ENCODE data around the gene FAM114A2.
"Not testable (repeated sequence)": the region's sequence is repeated elsewhere in the genome, so short reads cannot be mapped to it uniquely, and the experiment has no call there.

The FAM114A2 gene

DNA sequence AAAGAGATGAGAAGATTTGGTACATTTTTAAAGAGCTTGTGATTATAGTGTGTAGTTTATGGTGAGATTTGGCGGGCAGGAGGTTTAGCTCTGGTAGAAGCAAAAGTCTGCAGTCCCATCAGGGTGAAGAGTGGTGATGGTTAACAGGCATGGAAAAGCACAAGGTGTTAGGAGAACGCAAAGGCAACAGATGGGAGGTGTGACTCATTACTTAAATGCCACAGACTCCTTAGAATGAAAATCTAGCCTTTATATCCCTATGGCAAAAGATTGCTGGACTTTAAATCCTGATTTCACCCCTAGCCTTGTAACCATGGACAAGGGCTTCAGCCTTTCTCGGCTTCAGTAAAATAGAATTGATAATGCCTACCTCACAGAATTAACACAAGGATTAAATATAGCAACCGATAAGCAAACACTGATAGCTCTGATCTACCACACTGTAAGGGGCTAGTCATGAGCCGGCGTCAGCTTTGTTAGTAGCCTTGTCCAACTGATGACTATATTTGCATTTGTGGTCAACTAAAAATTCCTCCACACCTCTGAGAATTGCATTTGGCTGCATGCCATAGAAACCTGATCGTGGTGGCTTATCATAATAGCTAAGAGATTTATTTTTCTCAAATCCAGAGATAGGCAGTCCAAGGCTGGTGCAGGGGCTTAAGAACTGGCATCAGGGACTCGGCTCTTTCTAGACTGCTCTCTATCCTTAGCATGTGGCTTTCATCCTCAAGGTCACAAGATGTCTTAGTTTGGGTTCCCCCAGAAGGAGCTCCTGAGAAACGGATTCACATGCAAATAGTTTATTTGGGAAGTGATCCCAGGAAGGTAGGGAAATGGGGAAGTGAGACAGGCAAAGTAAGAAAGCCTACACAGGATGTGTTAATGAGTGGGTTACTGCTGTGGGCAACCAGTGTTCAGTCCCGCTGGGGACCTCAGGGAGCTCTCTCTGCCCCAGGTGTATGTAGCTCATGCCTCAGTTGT, 19.6 kb upstream of the FAM114A2 start:
- no peak for DNase-seq
- intact Hi-C loops (cut with DNase I), result no loop called here

DNA sequence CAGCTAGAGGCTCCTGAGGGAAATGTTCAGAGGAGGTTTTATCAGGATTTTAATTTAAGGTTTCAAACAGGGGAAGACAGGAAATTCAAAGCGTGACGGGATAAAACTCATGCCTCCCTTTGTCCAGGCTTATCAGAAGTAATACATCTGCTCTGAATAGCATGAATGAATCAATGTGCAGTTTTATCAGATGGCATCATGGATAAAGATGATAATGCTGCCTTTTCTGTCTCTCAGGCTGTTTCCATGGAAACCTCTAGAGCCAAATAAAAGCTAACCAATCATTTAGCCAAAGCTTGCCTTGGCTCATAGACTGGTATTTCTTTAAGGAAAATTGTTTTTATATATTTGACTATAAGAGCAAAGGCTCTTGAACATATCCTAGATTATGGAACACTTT, 16.5 kb upstream of the FAM114A2 start:
- no peak for DNase-seq
- intact Hi-C loops (cut with DNase I), result no loop called here

DNA sequence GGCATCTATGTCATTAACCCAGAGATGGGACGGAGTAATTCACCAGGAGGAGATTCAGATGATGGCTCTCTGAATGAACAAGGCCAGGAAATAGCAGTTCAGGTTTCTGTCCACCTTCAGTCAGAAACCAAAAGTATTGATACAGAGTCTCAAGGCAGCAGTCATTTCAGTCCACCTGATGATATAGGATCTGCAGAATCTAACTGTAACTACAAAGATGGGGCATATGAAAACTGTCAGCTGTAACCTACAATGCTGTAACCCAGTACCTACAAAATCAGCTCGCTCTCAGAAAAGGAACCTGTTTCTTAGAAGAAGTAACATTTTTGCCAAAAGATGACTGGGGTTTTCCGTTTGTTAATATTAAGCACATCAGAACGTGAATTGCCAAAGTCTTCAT, 14.8 kb upstream of the FAM114A2 start:
- DNase-seq, result no peak
- intact Hi-C loops (cut with DNase I), result no loop called here

DNA sequence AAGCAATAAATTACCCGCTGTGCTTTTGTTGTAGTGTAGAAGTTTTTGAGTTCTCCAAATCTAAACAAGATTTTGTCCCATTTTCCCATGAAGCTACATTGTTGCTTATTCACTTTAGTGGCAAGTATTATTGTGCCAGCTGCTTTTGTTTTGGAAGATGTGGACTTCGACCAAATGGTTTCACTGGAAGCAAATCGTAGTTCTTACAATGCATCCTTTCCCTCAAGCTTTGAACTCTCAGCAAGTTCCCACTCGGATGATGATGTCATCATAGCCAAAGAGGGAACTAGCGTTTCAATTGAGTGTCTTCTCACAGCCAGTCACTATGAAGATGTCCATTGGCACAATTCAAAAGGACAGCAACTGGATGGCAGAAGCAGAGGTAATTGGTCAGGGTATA, 10.9 kb upstream of the FAM114A2 start:
- intact Hi-C loops (cut with DNase I), result no loop called here
- DNase-seq, result peak in 9 of 42 donors; percentile 8 to 58 (median 22)

DNA sequence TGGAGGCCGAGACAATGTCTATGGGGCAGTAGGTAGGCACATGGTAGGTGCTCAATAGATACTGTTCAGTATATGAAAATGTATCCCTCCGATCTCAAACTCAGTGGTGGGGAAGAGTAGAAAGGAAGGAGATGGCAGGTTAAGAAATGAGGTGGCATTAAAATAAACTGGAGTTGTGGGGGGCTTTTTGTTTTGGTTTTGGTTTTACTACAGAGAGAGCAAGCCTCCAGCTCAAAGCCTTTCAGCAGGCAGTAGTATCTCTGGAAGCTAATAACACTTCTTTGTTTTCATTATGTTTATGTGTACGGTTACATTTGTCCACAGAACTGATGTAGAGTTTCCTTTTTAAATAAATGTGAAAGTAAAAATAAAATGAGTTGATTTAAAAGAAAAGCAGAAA, 8.6 kb upstream of the FAM114A2 start:
- intact Hi-C loops (cut with DNase I), result no loop called here
- DNase-seq, result no peak

DNA sequence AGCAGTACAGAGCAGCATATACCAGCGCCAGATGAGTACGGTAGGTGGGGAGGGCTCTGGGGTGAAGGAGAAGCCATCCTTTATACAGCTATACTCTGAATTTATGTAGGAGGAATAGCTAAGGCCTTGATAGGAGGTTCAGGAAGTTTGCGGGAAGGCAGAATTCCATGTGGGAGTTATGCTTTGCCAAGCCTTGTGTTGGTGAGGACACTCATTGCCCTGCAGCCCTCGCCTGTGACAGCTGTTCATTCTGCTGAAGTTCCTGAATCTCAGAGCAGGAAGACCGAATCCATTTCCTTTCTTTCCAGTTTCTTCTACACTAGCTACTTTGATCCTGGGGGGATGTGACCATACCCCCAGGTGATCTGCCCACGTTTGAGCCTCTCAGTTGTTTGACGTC, 7.8 kb upstream of the FAM114A2 start:
- DNase-seq, result peak in 8 of 42 donors; percentile 9 to 47 (median 20)

DNA sequence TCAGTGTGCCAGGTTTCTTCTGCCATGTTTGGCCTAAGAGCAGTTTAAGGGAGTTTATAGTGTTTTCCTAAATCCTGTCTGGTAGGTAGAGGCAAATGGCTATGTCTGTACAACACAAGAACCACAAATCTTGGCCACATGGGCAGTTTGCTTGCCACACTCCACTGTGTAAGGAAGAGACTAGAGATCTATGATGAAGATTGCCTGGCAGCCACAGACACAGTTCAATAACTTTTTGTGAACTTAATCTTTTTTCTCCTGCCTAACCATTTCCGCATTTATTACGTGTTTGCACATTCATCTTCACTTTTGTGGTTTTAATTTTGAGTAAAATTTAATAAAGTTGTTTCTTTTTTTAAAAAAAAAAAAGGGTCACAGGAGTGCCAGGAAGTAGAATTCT, 5.9 kb upstream of the FAM114A2 start:
- intact Hi-C loops (cut with DNase I), result no loop called here
- DNase-seq, result no peak

More for the DNA sequence above, 7.8 kb upstream of the FAM114A2 start:
- intact Hi-C loops (cut with DNase I), result no loop called here

DNA sequence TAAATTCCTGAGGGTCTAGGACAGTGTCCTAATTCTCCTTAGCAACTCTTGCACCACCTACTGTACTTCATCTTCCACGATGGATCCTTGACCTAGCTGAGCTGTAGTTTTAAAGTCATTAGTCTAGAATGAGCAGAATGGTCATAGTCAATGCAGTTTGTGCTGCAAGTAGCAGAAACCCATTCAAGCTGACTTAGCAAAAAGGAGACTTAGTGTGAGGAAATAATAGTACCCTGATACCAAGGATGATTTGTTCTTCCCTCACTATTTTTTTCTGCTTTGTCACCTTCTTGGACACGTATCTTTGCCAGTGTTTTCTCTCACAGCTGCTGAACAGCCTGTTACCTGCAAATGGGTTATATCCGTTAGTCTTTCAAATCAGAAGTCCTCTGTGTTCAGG, 5.4 kb upstream of the FAM114A2 start:
- intact Hi-C loops (cut with DNase I), result no loop called here

DNA sequence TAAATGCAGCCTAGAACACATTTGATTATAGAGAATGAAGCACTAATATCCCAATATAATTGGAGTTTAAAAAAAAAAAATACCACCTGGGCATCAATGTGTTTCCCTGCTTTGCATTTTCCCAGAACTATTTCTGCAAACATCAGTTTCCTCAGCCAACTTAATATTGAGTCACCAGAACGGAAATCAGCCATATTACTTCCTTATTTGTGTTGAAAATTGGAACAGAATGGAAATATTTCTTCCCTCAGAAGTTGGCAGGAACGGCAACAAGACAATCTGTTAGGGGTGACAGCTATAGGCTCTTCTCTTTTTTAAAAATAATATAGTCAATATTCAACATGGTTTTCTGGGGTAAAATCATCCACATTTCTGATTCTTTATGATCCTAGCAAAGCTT, 4.1 kb upstream of the FAM114A2 start:
- DNase-seq, result no peak
- intact Hi-C loops (cut with DNase I), result no loop called here

More for the DNA sequence above, 5.4 kb upstream of the FAM114A2 start:
- no peak for DNase-seq

DNA sequence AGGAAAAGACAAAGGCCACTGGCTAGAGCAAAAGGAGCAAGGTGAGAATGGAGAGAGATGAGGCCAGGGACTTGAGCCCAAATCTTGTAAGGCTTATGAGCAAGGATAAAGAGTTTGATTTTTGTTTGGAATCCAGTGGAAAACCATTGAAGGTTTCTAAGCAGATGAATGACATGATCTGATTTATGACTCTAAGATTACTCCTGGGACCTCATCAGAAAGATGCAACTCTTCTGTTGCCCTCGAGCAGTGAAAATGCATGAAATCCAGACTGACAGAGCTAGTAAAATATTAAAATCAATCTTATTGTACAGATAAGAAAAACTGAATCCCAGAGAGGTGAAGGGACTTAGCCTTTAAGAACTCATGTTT, 734 bp upstream of the FAM114A2 start:
- intact Hi-C loops (cut with DNase I), result no loop called here
- DNase-seq, result no peak

DNA sequence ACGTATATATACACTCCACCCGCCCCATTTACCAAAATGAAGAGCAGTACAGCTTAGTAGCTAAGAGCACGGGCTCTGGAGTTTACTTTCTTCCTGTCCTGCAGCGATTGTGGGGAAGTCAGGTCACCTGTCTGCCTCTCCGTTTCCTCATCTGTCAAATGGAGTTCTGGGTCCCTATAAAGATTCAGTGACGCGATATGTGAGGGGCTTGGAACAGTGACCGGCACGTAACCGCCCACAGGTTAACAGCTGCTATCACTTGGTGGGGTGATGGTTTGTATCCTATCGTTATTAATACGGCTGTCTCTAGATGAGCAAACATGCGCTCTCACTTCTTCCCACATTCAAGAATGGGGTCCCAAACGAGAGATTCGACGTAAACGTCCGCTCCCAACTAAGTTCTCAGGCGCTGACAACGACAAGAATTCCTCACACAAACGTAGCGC, 426 bp downstream of the FAM114A2 start:
- peak in 10 of 42 donors; percentile 2 to 47 (median 18) for DNase-seq
- intact Hi-C loops (cut with DNase I), result no loop called here

DNA sequence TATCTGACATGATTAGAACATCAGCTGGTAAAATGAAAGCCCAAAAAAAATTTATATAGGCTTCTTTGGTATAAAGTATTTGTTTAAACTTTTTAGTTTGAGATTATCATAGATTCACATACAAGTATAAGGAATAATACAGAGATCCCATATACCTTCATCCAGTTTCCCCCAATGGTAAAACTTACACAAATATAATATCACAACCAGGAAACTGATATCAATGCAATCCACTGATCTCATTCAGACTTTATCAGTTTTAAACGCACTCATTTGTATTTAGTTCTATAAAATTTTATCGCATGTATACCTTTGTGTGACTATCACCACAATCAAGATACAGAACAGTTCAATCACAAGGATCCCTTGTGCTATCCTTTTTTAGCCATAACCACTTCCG, 3.8 kb downstream of the FAM114A2 start:
- intact Hi-C loops (cut with DNase I), result no loop called here
- no peak for DNase-seq

DNA sequence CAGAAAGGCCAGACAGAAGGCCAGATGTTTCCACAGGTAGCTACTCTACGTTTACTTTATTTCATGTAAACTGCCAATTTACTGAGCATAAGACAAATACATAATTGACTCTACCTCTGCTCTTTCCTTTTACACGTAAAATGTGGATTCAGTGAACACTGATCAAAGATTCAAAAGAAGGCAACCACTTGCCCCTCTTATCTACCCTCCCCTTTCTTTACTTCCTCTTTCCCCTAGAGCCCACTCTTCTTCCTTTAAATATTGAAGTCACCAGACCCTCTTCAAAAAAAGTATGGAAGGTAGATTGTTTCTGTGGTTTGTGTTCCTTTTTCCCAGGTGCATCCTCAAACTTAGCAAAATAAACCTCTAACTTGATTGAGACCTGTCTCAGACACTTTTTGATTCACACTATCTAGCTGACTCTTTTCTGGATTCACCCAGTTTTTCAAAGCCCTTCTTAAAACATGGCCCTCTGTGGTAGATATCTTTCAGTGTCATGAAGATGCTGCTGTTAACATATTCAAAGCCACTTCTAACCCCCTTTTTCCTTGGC, 6.7 kb downstream of the FAM114A2 start:
- no peak for DNase-seq
- intact Hi-C loops (cut with DNase I), result no loop called here

DNA sequence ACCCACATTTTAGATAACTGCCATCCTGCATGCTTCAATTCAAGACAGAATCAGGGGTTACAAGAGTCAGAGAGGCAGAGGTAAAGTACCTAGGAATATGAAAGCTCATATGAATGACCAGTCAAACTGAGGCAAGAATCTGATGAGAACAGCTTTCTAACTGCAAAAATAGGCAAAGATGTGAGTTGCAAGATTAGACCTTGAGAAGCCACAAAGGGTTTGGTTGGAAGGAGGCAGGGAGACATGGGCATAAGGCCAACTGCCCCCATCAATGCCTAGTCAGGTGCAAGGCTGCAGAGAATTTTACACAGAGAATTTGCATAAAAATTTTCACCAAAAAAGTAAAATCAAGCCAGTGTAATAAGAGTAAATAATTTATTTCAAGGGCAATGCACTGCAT, 12.8 kb downstream of the FAM114A2 start:
- intact Hi-C loops (cut with DNase I), result no loop called here
- no peak for DNase-seq

DNA sequence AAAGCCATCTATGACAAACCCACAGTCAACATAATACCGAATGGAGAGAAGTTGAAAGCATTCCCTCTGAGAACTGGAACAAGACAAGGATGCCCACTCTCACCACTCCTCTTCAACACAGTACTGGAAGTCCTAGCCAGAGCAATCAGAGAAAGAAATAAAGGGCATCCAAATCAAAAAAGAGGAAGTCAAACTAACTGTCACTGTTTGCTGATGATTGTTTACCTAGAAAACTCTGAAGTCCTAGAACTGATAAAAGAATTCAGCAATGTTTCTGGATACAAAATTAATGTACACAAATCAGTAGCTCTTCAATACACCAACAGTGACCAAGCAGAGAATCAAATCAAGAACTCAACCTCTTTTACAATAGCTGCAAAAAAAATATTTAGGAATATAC, 19.8 kb downstream of the FAM114A2 start:
- intact Hi-C loops (cut with DNase I); DNase-seq: not testable (repeated sequence)

DNA sequence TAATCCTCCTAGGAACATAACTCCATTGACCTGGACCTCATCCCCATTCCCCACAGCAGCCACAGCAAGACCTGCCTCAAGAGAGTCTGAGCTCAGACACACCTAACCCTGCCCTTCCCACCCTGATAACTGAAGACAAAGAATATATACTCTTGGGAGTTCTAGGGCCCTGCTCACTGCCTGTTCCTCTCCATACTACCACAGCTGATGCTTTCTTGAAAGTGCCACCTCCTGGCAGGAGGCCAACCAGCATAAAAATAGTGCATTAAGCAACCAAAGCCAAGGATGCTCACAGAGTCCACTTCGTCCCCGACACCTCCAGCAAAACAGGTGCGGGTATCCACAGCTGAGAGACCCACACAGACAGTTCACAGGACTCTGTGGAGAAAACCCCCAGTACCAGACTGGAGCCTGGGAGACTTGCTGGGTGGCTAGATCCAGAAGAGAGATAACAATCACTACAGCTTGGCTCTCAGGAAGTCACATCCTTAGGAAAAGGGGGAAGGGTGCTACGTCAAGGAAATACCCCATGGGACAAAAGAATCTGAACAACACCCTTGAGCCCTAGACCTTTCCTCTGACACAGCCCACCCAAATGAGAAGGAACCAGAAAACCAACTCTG, 23.5 kb downstream of the FAM114A2 start:
- no peak for DNase-seq
- intact Hi-C loops (cut with DNase I), result no loop called here

DNA sequence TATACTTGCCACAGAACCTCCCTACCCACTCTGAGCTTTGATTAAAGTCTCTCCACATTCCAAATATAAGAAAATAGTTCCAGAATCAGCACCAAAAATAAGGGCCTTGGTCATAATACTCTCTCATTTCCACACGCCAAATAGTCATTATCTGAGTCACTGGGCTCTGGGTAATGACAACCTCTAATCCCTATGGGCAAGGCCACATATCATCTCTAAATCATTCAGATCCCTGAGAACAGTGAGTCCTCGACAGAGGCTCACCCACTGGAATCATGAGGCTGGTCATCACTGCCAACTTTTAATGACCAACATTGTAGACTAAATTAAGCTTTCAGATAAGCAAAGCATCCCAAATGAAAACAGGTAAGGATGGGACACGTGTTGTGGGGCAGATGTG, 28.1 kb downstream of the FAM114A2 start:
- no peak for DNase-seq
- intact Hi-C loops (cut with DNase I), result no loop called here

DNA sequence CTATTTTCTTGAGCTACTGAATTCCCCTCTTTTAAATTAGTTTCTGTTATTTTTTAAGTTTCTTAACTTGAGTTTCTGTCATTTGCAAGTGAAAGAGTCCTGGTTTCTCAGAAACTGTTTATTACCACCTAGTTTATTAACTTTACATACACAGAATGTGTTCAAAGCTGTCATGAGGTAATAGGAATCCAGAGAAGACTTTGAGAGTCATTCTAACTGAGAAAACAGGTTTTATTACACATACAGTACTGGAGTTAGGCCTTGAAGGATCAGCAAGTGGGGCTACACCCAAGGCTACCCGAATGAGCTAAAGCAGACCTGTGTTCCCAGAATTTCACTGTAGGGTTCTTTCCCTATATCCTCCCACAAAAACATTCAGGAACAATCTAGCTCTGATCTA, 33.1 kb downstream of the FAM114A2 start:
- intact Hi-C loops (cut with DNase I), result no loop called here
- no peak for DNase-seq

DNA sequence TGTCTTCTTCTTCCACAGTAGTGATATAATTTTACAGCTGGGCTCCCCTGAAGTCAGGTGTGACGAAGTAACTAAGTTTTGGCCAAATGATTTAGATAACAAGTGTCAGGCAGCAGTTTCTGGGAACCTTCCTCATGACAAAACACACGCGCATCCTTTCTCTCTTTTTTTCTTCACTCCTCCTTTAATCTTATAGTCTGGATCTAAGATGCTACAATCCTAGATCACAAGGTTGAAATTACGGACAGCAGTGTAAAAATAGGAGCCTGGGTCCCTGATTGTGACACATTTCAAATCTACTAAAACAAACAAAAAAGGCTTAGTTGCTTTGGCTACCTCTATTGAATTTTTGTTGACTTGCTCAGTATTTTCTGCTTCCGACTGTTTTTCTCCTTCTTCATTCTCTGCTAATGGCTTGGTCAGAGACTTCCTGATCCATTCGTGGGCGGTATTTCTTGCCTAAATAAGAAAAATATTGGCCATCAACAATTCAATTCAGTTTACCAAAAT, 36.1 kb downstream of the FAM114A2 start:
- intact Hi-C loops (cut with DNase I), result no loop called here
- DNase-seq, result no peak

DNA sequence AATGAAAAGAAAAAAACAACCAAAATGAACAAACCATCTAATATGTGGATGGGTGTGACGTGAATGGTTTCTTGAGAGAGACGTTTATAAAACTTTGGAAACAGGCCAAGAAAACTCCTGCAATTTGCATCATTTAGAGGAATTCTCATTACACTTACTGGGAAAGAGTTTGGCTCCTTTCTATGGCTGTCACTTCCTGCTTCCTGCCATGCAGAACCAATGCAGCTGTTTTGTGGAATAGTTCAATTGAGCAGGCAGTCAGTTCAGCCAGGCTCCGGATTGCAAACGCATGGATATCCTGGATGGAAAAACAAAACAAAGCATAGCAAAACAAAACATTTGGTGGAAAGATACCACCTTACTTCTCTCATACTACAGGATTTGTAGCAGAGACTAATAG, 36.6 kb downstream of the FAM114A2 start:
- intact Hi-C loops (cut with DNase I), result no loop called here
- no peak for DNase-seq
